Stimulated activated CD8-positive, alpha-beta memory T cell treated with anti-CD3 and anti-CD28 coated beads, Interleukin-12 subunit alpha, Interleukin-12 subunit beta, amount 100 ng/mL, for 24 hours (primary cell): Measurements from ENCODE around the gene POR.

Source experiments
- DNase-seq: peaks from one replicate; pipeline ENCODE4 v3.0.0-alpha.2; 2020; ENCODE audit errors: extremely low read depth

POR gene

DNA sequence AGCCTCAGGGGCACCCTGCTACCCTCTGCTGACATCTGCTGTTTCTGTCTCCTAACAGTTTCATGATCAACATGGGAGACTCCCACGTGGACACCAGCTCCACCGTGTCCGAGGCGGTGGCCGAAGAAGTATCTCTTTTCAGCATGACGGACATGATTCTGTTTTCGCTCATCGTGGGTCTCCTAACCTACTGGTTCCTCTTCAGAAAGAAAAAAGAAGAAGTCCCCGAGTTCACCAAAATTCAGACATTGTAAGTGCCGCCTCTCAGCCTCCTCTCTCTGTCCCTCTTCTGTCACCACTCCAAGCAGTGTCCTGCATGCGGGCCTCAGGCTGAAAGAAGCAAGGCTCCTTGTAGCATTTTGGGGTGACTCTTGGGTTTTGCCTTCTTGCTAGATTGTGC lies 39.0 kb downstream of the POR start:
- no peak for DNase-seq

DNA sequence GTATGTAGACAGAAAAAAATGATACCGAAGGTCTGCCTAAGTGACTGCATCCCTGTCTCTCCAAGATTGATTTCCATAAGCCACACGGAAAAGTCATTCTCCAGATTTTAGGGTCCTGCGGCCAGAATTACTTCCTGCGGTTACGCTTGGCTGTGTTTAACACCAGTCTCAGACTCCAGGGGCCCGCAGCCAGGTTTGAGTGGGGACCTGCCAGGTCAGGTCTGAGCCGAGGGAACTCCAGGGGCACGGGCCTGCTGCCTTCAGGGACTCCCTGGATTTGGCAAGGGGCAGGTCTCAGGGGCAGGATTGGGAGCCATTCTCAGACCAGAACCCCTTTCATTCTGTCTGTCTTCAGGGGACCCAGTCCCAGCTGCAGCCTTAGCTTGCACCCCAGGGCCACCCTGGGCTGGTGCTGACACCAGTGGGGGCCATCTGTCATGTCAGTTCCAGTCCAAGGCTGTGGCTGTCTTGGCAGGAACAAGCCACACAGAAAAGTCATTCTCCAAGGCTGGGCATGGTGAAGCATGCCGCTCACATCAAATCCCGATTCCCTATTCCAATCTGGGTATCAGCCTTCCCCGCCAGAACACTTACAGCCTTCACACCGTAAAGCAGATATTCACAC lies 40.5 kb downstream of the POR start:
- DNase-seq, result no peak

DNA sequence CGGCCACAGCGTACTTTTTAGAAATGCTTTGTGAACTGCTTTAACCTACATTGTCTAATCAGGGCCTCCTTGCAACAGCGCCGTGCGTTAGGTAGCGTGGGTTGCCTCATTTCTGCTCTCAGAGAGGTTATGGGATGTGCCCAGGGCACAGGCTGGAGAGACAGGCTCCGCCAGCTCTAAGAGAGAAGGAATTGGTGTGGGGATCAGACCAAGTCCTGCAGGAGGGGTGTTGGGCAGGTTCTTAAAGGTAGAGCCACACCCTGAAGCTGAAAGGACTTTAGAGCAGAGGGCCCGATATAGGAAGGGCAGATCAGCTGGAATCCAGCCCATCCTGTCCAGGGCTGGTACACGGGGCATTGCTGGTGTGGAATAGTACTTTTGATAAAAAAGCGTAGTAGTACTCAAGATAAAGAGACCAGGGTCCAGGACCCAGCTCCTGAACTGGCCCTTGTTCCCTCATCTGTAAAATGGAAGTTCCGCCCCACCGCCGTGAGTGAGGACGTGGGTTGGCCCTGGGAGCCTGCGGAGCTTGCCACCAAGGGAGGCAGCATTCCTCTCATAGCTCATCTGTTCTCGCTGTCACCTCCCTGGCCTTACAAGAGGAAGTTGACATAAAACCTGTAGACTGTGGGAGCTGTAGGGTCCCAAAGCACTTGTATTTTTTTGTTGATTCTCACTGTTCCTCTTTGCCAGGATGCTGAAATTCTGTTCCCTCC lies 42.2 kb downstream of the POR start:
- no peak for DNase-seq

DNA sequence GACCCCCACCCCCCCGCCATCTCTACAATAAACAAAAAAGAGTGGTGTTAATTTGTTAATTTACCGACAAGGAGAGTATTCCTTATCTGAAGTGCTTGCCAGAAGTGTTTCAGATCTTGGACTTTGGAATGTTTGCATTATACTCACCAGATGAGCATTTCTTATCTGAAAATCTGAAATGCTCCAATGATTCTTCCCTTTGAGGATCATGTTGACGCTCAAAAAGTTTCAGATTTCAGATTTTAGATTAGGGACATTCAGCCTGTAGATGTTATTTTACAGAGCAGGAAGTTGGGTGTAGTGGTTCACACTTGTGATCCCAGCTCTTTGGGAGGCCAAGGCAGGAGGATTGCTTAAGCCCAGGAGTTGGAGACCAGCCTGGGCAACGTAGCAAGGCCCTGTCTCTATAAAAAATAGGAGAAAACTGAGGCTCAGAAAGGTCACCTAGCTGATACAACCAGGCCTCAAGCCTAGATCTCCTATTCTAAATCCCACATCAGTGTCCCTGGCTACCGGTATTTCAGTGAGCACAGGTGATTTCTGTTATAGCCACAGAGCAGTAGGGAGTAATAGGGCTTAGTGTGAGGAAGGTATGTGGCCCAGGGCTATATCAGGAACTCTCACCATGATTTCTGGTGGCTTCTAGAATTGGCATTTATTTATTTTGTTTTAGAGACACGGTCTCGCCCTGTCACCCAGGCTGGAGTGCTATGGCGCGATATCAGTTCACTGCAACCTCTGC lies 44.0 kb downstream of the POR start:
- no peak for DNase-seq

DNA sequence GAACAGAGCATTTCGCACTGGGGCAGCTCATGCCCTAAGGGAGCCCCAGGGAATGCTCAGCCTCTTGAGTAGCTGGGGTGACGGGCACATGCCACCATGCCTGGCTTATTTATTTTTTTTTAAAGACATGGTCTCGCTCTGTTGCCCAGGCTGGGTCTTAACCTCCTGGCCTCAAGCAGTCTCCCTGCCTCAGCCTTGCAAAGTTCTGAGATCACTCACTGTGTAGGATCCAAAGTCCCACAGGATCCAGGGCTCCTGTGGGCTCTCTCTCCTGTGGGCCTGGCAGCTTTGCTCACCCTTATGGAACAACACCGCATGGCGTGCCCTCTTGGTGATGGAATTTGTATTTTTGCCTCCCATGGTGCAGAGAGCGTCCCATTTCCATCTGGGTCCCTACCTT lies 45.4 kb downstream of the POR start:
- DNase-seq, result no peak

DNA sequence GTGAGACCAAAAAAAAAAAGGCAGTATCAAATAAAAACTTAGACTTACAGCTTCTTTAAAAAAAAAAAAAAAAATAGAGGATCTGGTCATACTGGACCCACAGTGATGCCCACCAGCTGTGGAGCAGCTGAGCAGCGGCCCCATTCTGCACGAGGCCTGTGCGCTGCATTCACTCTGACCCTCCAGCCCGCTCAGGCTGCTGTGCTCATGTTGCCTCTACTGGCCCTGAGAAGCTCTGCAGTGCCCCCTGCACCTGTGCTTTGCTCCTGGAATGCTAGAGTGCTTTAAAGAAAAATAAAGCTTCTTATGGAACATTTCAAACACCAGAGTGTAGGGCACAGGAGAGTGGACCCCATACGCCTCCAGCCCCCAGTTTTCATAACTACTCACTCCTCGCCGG lies 46.3 kb downstream of the POR start:
- no peak for DNase-seq

DNA sequence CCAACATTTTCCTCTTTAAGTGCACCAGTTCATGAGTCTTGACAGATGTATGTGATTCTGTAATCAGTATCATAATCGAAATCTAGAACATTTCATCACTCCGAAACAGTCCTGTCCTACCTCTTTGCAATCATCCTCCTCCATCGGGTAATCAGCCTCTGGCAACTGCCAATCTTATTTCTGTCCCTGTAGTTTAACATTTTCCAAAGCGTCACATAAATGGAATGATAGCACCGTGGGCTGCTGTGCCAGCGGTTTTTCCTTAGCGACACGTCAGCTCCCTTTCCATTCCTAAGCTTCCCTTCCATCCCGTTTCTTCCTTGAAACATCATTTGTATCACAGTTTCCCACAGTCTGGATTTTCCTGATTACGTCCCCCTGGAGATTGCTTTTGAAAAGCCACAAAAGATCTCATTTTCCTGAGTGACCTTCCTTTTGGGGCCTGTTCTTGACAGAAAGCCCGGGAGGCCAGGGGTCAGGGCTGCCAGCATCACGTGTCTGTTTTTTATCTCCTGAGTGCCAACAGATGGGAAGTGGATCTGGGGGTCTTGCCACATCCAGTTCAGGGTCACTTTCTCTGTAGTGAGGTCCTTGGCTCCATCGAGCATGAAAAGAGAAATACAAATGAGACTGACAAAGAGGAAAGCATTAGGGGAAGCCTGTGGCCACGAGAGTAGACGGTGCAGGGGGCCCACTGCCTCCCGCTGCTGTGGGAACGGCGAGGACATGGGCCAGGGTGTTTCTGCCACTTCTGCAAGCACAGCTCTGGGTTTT lies 47.8 kb downstream of the POR start:
- DNase-seq, result no peak

DNA sequence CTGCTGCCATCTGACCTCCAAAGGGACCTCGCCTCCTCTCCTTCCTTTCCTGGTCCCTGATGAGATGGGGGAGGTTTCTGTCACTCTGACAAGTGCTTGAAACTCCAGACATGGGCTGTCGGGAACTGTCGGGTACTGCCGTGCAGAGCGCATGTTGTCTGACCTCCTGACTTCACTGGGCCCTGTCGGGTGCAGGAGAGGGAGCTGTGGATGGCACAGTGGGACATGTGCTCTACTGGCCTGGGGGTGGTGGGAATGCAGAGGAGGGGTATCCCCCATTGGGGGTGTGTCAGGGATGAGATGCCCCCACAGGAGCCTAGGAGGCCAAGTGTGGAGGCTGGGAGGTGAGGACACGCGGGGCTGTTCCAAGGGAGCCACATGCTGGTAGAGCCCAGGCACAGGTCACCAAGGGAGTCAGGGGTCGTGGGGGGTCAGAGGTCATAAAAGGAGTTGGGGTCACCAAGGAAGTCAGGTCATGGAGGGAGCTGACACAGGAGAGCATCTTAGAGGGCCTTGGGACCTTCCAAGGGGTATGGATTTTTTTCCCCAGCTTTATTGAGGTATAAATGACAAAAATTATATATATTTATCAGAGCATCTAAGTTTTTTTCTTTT lies 48.5 kb downstream of the POR start:
- no peak for DNase-seq

DNA sequence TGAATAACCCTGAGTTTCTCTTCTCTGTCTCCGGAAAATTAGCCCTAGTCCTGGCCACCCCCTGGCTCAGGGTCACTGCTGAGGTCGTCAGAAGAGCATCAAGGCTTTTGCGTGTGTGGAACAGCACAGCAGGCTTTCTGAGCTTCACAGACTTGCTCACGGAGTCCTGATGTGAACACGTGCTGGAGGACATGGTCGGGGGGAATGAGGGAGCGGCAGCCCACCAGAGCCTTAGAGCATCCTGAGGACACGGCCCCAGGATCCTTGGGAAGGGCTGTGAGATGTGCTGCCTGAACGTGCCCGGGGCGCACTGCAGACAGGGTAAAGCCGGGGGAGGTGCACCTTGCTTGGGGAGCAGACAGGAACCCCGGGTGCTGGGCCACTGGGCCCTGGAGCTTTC lies 50.7 kb downstream of the POR start:
- no peak for DNase-seq

DNA sequence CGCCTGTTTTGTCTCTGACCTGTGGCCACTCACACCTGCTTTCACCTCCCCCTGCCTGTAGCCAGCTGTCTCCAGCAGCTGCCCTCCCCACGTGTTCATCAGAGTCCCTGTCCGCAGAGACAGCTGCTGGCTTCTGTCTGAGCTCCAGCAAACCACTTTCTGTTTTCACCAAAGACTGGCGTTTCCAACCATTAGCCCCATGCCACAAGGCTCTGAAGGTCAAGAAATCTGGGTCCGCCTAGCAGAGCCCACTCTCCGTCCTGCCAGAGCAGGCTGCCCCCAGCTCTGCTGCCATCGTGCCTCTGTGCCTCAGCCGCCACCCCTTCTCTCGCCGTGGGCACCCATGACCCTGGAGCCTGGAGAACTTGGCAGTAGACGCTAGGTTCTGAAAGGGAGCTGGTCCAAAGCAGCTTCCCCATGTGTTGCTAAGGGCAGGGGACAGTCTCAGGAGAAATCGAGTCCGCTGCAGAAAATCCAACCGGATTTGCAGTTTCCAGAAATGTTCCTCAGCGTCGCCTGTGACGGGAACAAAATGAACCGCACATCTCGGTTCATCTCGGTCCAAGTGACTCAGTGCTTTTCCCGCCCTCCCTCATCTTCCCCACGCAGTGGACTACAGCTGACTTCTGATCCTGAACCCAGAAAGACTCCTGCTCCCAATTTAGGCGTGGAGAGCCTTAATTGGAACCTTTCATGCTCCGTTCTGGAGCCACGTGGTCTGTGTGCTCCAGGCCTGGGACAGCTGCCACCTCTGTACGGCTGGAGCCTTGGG lies 51.4 kb downstream of the POR start:
- no peak for DNase-seq

DNA sequence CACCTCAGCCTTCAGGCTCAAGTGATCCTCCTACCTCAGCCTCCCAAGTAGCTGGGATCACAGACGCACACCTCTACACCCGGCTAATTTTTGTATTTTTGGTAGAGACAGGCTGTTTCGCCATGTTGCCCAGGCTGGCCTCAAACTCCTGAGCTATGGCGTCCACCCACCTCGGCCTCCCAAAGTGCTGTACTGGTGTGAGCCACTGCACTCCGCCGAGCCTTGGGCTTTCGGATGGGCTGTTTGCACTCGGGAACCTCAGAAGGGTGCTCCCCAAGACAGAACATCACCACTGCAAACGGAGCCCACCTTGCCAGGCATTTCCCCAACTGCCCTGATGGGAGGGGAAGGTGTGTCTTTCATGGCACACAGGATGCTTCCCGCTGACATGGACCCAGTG lies 52.1 kb downstream of the POR start:
- no peak for DNase-seq

DNA sequence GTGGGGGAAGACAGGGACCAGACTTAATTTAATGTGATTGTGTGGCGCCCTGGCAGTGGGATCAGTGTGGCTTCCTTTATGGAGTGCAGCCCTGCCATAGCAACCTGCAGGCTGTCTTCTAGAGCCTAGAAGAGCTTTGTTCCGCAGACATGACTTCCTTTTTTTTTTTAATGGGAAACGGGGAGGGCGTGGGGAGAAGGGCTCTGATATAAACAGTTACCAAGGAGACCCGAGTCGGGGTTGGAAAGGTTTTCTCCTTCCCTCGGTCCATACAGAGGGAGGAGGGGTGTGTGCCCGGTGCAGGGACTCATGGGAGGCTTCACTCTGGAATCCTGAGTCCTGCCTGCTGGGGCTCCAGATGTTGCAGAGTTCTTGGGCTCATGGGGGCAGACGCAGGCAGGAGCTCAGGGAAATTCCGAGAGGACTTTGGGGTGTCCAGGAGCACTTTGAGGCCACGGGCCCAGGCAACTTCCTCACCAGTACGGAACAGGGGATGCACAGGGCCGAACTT lies 52.6 kb downstream of the POR start:
- DNase-seq, result no peak

DNA sequence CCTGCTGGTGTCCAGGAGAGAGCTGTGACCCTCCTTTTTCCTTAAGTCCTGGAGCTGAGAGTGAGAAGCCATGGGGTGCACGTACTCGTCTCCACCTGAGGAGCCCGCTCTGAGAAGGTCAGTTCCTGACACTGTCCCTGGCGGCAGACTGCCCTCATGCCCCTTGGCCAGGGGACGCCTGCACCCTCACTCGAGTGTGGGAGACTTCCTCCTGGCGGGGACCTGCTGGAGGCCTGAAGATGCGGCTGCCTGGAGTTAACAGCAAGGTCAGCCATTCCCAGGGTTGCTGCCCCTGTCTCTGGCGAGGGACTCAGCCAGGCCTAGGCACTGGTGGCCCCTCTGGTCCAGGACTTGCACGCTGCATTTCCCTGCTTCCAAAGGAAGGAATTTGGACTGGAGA lies 53.1 kb downstream of the POR start:
- DNase-seq, result no peak

DNA sequence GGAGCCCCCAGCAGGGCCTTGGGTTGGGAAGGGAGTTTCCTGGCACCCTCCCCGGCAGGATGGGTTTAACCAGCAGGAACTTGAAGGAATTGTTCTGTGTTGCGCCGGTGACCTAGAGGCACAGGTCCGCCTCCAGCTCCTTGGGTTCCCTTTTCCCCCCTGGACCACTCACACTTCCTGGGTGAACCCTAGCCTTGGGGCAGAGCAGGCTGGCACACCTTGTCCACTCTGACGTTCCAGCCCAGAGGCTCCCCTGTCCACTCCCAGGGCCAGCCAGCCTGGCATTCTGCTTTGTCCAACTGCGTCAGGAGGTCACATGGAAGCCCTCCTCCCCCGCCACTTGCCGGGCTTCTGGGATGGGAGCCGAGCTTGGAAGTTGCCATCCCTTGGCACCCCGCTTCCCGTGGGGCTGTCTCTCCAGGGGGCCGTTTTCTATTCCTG lies 53.6 kb downstream of the POR start:
- DNase-seq, result no peak

DNA sequence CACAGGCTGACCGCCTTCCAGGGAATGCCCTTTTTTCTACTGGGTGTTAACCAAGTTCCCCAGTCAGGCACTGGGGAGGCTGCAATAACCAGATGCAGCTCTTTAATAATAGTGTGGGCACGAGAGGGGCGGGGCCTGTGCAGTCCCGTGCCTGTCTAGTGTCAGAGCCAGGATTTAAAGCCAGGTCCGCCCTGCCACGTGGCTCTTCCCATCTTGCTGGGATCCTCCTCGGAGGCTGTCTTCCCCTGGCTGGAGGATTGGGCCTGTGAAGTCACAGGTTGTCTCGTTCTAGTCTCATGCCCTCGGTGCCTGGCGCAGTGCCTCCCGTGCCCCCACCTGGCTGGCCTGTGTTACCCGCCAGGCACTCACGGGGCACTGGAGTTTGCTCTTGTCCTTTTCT lies 54.2 kb downstream of the POR start:
- no peak for DNase-seq

DNA sequence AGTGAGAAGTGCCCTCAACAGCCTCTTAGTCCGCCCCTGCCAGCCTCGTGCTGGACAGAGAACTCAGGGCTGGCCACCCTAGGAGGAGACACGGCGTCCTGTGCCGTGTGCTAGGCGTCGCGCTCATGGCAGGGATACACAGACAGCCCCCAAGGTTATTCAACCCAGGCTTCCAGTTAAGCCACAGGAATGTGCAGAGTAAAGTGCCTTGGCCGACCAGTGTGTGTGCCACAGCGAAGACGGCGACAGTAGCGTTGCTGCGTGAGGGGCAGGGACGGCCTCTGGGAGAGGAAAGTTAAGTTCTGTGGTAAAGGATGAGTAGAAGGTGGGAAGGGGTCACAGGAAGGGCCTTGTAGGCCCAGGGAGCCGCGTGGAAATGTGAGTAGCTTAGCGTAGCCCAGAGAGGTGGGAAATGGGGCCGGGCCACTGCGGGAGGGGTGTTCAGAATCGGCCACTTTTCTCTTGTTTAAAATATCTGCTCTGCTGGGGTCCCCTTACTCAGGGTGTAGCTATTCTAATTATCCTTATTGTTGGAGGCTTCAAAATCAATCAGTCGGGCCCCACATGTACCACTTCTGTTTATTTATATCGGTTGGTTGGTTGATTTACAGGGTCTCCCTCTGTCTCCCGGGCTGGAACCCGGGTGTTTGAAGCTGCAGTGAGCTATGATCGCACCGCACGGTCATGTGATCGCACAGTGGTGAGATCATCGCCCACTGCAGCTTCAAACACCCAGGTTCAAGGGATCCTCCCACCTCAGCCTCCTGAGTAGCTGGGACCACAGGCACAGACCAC lies 54.9 kb downstream of the POR start:
- DNase-seq, result no peak

DNA sequence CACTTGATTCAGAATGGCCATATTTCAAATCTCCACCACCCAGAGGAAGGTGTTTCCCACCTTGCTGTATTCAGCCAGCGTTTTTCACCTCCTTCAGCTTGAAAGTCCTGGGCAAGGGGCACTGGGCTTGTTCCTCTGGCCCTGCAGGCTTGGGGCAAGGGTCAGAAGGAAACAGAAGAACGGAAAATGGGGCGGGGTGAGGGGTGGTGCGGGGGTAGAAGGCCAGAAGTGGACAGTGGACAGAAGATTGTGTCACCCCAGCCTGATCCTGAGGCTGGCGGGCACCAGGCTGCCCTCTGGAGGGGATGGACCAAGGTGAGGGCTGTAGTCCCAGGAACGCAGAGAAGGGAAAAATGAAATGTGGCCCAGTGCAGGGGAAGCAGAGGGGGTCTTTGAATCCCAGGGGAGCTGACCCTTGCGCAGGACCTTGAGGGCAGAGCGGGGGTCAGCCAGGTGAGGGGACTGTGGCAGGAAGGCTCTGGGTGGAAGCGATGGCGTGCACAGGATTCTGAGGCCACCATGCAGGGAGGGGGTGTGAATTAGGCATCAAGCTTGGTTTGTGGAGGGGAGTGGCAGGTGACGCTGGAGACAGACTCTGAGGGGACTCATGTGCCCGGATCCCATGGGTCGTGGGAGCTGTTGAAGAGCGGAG lies 56.5 kb downstream of the POR start:
- no peak for DNase-seq

DNA sequence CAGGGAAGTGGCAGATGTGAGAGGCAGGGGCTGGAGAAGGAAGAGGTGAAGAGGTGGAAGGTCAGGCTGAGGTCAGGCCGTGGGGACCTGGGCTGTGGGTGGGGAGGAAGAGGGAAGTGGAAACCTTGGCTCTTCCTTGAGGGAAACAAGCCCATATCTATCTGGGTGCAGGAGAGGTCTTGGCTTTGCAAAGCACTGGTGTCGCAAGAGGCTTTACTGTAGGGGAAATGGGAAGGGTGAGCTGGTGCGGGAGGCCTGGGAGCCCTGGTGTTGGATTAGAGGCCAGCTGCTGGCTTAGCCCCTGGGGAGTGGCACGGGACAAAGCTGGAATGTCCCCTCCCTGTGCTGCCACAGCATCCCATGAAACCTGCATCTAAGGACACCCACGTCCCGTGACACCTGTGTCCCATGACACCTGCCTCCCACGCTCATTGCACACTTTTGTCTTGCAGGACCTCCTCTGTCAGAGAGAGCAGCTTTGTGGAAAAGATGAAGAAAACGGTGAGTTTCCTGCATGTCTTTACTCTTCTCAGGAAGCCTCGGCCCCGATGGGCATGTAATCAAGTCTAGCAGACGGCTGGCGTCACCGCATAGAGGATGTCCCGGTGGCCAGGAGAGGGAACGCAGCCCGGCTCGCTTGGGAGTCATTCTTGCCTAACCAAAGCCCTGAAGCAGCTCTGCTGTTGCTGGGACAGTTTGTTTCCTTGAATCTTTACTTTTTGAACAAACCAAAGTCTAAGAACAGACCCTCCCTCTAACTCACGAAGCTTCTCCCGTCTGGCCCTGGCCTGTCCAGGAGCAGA lies 57.2 kb downstream of the POR start:
- no peak for DNase-seq

DNA sequence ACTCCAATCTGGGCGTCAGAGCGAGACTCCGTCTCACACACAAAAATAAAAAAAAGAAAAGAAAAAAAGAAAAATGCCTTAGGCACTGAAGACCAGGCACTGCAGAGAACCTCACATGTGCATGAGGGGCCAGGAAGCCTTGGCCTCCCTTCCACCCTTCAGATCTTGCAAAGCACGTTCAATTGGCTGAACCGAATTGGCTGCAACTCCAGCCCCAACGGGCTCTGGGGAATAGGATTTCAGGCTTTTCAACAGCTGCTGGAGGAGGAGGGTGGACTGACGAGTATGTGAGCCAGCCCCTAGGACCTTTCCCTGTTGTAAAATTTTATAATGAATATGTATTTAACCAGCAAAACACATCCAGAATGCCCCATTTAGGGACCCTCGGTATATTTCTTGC lies 62.8 kb downstream of the POR start:
- DNase-seq, result no peak
